A673 (cell line): ENCODE measurements around the gene DIPK1C.

Experiments
- CTCF ChIP-seq: fragments of 300-800, 200-600 bp; sonication (generic); conservative IDR thresholded peaks from 2 replicates; pipeline ENCODE4 v1.5.1; 2017; ENCODE audit warnings: low read depth, mild to moderate bottlenecking, antibody characterized with exemption, low read length, moderate library complexity, mixed read lengths
- EZH2 ChIP-seq: fragments of 200-600 bp; sonication (generic); IDR thresholded peaks from 2 replicates; pipeline ENCODE4 v1.6.1; 2017; ENCODE audit warnings: borderline replicate concordance, low read depth, mild to moderate bottlenecking, mixed read lengths, antibody characterized with exemption, low read length; ENCODE audit not compliant: poor library complexity, severe bottlenecking

- TF ChIP-seq CTCF (no peak), EZH2 (no peak)
Observed at GRCh38 chr18:74445585-74445984, 11.5 kb downstream of the DIPK1C start.
